Chondrocyte (in vitro differentiated cells): ENCODE measurements around the gene ANO4. TPM values are rescaled to one million over a fixed set of nuclear protein-coding genes. Genes with fewer than 3 reads are reported as not detected.

Source experiments
- DNase-seq: peaks from one replicate; pipeline ENCODE4 v3.0.0; 2021; ENCODE audit warnings: mixed read lengths, low spot score
- H3K27ac Mint-ChIP-seq: one replicate; pipeline ENCODE4 v1.8.0; 2021; ENCODE audit warnings: mild to moderate bottlenecking, moderate library complexity, mixed read lengths; ENCODE audit not compliant: unreplicated experiment
- H3K27me3 Mint-ChIP-seq: 2 replicates; pipeline ENCODE4 v1.8.0; 2021; ENCODE audit warnings: low read depth, mixed read lengths
- H3K36me3 Mint-ChIP-seq: 2 replicates; pipeline ENCODE4 v1.8.0; 2021; ENCODE audit warnings: low read depth, mixed read lengths
- H3K4me1 Mint-ChIP-seq: 2 replicates; pipeline ENCODE4 v1.8.0; 2021; ENCODE audit warnings: low read depth, mild to moderate bottlenecking, mixed read lengths
- H3K4me3 Mint-ChIP-seq: one replicate; pipeline ENCODE4 v1.8.0; 2021; ENCODE audit warnings: mild to moderate bottlenecking, moderate library complexity, mixed read lengths; ENCODE audit not compliant: unreplicated experiment
- H3K9me3 Mint-ChIP-seq: 2 replicates; pipeline ENCODE4 v1.8.0; 2021; ENCODE audit warnings: low read depth, mixed read lengths
- total RNA-seq: library from RNA; stranded (reverse); gene quantifications from 3 replicates; pipeline ENCODE4 v1.2.1, GENCODE V29; 2021
- TF ChIP-seq, protein P1 (sequence below): fragments of 200-600 bp; sonication (generic); IDR thresholded peaks from 2 replicates; pipeline ENCODE4 v1.5.0; 2021; ENCODE audit warnings: antibody characterized with exemption, mild to moderate bottlenecking, moderate library complexity

The ANO4 gene
- total RNA-seq, 1 donor from 2014 or later, result 9.2 TPM

DNA sequence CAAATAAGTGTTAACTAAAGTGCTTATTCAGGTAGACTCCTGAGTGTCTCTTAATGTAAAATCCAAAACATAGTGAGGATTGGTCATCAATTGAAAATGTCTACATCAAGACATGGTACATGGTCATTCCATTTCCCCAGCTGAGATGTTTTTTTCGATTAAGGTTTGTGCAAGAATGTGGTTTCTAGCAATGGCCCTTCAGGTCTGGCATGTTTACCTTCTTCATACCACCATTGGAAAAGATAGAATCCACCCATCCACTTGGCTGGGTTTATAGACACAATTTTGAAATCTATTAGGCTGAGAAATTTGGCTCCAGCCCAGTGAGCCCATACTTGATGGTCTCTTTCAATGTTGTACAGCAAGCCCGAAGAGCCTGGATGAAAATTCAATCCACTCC, 145.9 kb downstream of the ANO4 start:
- no peaks in the 10 kb centered on the region for H3K36me3 Mint-ChIP-seq
- peaks cover 5% of the 10 kb centered on the region for H3K4me1 Mint-ChIP-seq
- TF ChIP-seq, protein P1, sequence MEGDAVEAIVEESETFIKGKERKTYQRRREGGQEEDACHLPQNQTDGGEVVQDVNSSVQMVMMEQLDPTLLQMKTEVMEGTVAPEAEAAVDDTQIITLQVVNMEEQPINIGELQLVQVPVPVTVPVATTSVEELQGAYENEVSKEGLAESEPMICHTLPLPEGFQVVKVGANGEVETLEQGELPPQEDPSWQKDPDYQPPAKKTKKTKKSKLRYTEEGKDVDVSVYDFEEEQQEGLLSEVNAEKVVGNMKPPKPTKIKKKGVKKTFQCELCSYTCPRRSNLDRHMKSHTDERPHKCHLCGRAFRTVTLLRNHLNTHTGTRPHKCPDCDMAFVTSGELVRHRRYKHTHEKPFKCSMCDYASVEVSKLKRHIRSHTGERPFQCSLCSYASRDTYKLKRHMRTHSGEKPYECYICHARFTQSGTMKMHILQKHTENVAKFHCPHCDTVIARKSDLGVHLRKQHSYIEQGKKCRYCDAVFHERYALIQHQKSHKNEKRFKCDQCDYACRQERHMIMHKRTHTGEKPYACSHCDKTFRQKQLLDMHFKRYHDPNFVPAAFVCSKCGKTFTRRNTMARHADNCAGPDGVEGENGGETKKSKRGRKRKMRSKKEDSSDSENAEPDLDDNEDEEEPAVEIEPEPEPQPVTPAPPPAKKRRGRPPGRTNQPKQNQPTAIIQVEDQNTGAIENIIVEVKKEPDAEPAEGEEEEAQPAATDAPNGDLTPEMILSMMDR, result no peak
- no peak for DNase-seq
- H3K4me3 Mint-ChIP-seq, result no peak overlapping the region
- H3K27me3 Mint-ChIP-seq, result no peaks in the 10 kb centered on the region
- H3K9me3 Mint-ChIP-seq, result no peaks in the 10 kb centered on the region
- H3K27ac Mint-ChIP-seq, result no peak overlapping the region

DNA sequence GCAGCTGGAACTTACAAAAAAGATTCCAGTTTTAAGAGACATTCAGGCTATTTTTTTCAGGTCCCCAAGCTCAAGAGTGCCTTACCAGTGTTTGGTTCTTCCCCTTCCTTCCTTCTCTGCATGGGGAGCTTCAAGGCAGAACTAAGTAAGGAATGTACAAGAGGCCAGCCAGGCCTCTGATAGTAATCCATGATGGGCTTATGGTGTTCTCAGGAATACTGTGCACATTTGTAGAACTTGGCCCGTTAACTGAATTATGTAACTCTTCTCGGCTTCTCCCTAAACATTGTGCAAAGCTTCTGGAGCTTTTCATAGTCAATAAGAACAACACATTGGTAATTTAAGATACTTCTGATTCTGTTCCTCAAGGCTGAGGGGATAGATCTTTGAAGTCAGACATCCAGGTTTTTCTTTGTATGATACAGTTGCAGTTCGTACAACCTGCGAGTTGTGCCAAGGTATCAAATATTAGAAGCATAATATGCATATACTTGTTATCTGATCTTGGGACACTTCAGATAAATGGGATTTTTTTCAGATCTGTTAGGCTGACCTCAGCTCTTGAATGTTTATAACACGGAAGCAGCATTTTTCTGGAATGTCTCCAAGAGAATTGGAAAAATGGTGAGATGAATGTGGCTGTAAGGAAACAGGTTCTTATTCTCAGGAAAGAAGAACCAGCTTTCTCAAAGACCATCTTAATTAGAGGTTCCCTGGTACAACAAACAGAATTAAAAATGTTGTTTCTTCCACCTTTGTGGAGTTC, 148.6 kb downstream of the ANO4 start:
- H3K9me3 Mint-ChIP-seq, result no peaks in the 10 kb centered on the region
- no peak overlapping the region for H3K27ac Mint-ChIP-seq
- peaks cover 5% of the 10 kb centered on the region for H3K4me1 Mint-ChIP-seq
- H3K4me3 Mint-ChIP-seq, result no peak overlapping the region
- TF ChIP-seq, protein P1, result no peak
- no peaks in the 10 kb centered on the region for H3K27me3 Mint-ChIP-seq
- peaks cover 4% of the 10 kb centered on the region for H3K36me3 Mint-ChIP-seq
- DNase-seq, result no peak

DNA sequence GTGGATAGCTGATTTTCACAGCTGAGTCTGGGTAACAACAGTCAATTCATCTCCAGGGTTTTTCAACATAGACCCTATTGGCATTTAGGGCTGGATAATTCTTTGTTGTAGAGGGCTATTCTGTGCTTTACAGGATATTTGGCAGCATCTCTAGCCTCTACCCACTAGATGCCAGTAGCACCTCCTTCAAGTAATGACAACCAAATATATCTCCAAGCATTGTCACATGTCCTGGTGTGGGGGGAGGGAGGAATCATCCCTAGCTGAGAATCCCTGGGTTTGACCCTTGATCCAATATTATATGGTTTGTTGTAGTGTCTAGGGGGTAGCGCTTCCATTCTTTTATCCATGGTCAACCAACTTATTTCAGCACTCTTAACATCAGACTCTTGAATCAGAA, 157.2 kb downstream of the ANO4 start:
- Mint-ChIP-seq H3K36me3 (peaks cover 1% of the 10 kb centered on the region), H3K9me3 (no peaks in the 10 kb centered on the region), H3K27me3 (no peaks in the 10 kb centered on the region), H3K27ac (no peak overlapping the region), H3K4me1 (peaks cover 38% of the 10 kb centered on the region), H3K4me3 (no peak overlapping the region)
- TF ChIP-seq, protein P1, result peak; percentile 50
- DNase-seq, result no peak

DNA sequence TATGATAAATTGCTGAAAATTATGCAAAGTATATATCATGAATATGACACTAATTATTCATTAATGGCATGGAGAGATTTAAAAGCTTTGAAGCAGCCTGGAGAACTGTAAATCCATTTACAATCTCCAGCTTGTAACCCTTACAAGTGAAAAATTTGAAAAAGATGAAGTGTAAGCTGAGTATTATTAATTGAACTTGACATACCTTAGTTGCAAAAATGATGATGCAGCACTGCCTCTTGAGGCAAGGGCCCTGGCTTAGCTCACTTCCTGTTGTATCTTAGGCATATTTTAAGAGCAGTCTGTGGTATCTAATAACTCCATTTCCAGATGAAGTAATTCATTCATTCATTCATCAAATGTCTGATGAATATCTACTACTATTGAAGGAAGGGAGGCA, 158.6 kb downstream of the ANO4 start:
- Mint-ChIP-seq H3K4me3 (no peak overlapping the region), H3K27ac (no peak overlapping the region), H3K9me3 (no peaks in the 10 kb centered on the region), H3K36me3 (no peaks in the 10 kb centered on the region), H3K4me1 (peaks cover 40% of the 10 kb centered on the region), H3K27me3 (no peaks in the 10 kb centered on the region)
- TF ChIP-seq, protein P1, result no peak
- no peak for DNase-seq

DNA sequence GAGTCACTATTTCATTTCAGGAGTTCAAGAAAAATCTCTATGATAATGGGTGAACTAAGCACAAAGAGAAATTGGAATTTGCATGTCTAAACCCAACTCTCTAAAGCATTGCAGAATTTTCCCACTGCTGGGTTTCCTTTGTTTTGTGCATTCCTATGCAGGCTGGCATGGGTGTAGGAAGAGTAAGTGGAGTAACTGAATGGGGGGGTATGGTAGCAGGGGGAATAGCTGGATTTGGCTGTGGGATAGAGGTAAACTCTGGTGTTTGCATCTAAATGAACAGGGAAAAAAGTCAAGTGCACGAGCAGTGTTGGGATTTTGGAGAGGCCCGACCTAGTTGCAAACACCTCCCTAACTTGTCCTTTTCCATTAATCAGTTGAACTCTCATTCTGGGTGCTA, 159.1 kb downstream of the ANO4 start:
- TF ChIP-seq, protein P1, result no peak
- Mint-ChIP-seq H3K36me3 (no peaks in the 10 kb centered on the region), H3K27me3 (no peaks in the 10 kb centered on the region), H3K9me3 (no peaks in the 10 kb centered on the region), H3K27ac (no peak overlapping the region), H3K4me3 (no peak overlapping the region), H3K4me1 (peaks cover 40% of the 10 kb centered on the region)
- no peak for DNase-seq
